Right ventricle myocardium superior (tissue), 1 donor: ENCODE data around the gene CPA3. TPM values are rescaled to one million over a fixed set of nuclear protein-coding genes. Genes with fewer than 3 reads are reported as not detected.

Experiments used
- ATAC-seq: fragments of 200-7000 bp; cut with Tn5 transposase; one replicate; pipeline ENCODE4 v1.9.1; 2020; ENCODE audit warnings: mild to moderate bottlenecking; ENCODE audit not compliant: poor library complexity
- DNase-seq: peaks from one replicate; pipeline ENCODE4 v3.0.0-alpha.2; 2020
- intact Hi-C: fragments of 100-400 bp; cut with DNase I; formaldehyde crosslinking; loops from one replicate; pipeline ENCODE4 v1.11.2; 2022
- long read RNA-seq: library from polyadenylated mRNA; unstranded; transcript quantifications from one replicate; pipeline ENCODE4 v2.0.0, GENCODE V29; 2021
- total RNA-seq: library from RNA; stranded (reverse); fragmentation: NEBNext Ultra II Directional; extraction: Animal tissue kit (Norgen Biotek cat#: 25700); gene quantifications from one replicate; pipeline ENCODE4 v1.2.1, GENCODE V29; 2021
- donor health status: DM: no; HTN: yes; CAD: no; lungs with severe emphysema.

Gene CPA3, protein sequence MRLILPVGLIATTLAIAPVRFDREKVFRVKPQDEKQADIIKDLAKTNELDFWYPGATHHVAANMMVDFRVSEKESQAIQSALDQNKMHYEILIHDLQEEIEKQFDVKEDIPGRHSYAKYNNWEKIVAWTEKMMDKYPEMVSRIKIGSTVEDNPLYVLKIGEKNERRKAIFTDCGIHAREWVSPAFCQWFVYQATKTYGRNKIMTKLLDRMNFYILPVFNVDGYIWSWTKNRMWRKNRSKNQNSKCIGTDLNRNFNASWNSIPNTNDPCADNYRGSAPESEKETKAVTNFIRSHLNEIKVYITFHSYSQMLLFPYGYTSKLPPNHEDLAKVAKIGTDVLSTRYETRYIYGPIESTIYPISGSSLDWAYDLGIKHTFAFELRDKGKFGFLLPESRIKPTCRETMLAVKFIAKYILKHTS
- 2.1 TPM for total RNA-seq
- long read RNA-seq: 0 reads

DNA sequence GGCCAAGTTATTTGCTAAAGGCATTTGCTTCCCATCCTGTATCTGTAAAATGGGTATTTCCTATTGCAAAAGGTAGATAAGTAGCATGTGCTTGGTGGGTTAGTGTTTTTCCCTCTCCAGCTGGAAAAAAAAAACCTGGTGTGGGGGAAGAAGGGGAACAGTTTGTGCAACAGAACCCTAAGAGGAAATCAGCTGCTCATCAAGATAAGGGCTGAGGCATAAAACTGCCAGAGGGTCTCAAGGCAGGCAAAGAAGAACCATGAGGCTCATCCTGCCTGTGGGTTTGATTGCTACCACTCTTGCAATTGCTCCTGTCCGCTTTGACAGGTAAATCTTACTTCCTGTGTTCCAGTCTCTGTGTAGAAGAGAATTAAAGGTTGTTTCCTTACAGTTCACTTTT is at the start of gene CPA3:
Gene CPA3, plus strand, starts transcription at position 248 of the 400 bp plus-strand sequence. Its CDS starts 12 bp downstream, at position 260.
- ATAC-seq: no peak
- intact Hi-C loops: no loop called here
- DNase-seq: no peak

DNA sequence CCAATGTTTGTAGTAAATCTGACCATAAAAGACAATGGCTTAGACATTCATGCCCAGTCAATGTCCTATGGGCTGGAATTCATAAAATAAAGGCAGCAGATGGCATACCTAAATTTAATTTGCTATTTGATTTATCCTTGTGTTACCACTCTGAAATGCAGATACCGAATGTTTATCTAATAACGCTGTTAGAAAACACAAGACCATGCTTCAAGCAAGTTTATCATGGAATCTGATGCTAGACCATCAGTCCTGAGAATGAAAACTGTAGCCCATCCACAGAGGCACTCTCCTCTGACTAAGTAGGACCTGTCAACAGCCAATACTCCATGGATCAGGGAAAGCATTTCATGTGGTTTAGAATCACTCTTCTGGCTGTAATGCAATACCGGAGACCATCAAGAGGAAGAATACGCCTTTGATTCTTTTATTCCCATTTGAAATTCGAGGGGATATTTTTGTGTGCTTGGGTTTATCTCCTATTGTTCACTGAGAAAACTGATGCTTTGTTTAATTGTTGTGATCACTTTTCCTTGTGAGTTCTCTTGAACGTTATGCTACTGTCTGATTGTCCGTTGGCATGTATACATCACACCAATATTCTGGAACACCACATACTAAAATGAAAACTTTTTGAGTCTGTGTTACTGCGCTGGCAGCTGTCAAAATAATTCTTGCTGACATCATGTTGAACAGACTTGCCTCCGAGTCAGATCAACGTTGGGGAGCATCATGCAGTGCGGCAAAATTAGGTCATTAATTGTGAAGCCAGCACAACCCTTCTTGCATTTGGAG is 49.6 kb upstream of the CPA3 start:
- ATAC-seq (no peak), DNase-seq (no peak)
- intact Hi-C loops: no loop called here

DNA sequence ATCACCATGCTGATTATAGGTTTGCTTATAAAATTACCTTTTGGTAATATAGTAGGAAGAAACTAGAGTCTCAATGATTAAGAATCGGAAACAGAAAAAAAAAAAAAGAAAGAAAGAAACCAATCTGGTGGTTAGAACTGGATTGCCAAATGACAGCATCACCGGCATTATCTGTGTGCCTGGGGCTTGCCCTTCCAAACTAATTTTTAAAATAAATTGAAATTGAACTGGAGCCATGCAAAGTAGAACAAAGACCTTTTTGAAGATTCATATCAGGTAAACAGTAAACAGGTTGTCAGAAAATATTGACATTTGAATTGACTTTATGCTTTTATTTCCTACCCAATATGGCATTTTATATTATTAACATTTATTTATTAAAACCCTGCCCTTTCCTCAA is 48.7 kb upstream of the CPA3 start:
- ATAC-seq: no peak

DNA sequence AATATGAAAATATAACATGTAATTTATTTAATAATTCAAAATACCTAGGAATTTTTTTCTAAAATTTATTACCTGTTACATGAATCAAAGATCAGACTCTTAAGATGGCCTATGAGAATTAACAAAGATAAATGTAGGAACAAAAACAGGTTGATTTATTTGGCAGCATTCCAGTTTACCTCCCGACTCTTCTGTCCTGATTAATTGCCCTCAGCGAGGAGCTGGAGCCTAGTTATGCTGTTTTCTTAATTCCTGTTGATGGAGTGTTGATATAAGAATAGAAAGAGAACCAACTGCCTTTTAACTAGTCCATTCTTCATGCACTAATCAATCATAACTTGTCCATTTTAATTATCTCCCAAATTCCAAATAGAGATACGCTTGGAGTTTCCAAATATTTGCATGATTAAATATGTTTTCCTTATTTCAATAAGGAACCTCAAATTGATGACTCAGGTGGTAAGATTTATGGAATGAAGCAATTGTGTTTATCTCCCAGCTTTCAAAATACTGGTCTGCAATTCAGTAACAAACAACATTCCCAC is 48.0 kb upstream of the CPA3 start:
- intact Hi-C loops: no loop called here
- no peak for DNase-seq
- no peak for ATAC-seq

More for the DNA sequence above, 48.7 kb upstream of the CPA3 start:
- intact Hi-C loops: no loop called here
- no peak for DNase-seq

DNA sequence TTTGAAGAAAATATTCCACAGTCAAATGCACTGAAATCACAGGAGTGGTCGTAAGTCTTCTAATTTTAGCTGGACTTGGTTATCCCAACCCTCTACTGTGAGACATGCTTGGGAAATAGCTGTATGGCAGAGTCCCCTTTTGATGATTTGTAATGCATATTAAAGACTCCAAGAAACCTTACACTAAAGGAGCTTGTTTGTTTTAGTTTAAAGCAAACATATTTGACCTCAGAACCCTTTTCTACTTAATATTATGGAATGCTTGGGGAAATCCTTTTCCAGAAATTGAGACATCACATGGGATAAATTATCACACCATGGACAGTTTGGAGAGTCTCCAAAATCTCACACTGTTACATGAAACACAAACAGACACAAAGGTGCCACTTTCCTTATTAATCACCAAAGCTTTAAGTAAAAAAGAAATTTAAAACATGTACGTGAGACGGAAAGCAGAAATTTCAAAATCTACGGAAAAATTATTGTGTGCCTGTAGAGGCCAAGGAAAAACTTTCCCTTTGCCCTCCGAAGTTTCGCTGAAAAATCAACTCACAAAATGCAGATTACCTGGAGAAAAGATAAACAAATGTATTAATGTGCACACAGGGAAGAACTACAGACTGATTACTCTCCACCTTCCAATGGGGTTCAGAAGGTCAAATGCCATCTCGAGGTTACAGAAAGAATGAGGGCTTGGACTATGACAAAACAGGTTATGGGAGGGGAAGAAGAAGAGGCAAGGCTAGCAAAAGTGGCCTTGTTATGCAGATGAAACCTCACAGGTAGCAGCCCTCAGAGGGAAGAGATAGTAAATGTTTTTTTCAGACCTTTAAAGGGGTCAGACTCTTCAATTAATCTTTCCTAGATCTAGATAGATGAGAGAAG is 44.5 kb upstream of the CPA3 start:
- ATAC-seq: no peak
- intact Hi-C loops: no loop called here
- DNase-seq: no peak

DNA sequence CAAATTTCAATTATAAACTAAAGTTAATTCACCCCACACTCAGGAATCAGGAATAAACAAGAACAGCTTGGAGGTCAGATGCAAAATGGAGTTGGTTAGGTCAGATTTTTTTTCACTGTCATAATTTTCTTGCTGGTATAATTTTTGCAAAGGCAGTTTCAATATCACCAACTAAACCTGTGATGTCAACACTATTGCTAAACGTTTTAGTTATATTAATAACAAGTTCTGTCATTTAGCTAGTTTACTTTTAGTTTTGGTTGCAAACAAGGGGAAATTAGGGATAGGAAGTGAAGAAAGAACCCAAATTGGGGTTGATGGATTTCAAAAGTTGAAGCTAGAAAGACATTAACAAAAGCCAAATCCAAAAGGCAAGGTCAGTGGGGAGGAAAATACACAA is 42.1 kb upstream of the CPA3 start:
- ATAC-seq (no peak), DNase-seq (no peak)
- intact Hi-C loops: no loop called here

DNA sequence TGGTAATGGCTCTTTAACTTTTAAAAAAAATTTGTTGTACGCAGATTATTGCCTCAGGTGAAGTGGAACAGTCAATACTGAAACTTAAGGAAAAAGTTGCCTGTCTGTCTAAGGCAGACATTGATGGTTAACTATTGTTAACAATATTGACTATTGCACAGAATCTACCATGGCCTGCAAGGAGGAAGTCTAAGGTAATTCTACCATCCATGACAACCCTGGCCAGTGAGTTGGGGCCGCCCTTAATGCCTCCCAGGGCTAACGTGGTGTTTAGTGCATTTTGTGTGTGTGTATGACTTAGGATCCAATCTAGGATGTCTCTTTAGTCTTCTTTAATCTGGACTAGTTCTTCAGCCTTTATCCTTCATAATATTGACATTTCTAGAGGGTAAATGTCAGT is 39.6 kb upstream of the CPA3 start:
- DNase-seq: no peak
- no peak for ATAC-seq
- intact Hi-C loops: no loop called here

DNA sequence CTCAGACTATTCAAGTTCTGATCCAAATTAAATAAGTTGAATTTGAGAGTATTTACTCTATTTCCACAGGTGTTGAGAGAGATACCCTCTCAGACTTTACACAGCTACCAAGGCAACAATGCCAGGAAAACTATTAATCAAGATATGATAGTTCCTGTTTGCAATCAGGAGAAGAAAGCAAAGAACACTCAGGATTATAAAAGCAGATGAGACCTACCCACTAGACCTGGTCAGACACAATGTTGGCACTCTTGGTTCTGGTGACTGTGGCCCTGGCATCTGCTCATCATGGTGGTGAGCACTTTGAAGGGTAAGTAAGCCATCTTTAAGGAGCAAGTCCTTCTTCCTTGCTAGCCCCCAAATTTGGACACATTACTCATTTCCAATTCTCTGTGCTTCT is 37.5 kb upstream of the CPA3 start, which contains the start of gene CPB1:
Gene CPB1, plus strand, starts transcription at position 227 of the 400 bp plus-strand sequence. Its CDS starts 13 bp downstream, at position 240.
- intact Hi-C loops: no loop called here
- DNase-seq (no peak), ATAC-seq (no peak)

DNA sequence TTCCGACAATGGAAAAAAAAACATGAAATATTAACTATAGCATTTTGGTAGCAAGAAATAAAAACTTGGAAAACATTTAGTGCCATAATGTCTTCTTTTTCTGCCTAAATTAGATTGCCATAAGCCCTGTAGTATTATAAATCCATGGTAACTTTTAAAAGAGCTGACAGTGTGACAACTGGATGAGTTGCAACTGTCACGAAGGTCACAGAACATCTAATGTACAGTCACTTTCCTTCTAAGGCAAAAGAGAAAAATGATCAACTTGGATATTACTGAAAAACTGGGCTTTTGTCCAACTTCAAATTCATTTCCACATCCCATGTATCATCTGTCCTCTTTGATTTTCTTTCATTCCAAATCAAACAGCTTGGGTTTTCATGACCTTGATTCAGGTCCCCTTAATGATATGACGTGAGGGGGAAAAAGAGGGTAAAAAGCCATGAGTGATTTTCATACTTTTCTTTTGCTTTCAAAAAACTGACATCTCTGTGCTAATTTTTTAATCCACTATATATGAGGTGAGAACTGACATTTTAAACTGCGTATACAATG is 36.9 kb upstream of the CPA3 start:
- DNase-seq (no peak), ATAC-seq (no peak)
- intact Hi-C loops: no loop called here

DNA sequence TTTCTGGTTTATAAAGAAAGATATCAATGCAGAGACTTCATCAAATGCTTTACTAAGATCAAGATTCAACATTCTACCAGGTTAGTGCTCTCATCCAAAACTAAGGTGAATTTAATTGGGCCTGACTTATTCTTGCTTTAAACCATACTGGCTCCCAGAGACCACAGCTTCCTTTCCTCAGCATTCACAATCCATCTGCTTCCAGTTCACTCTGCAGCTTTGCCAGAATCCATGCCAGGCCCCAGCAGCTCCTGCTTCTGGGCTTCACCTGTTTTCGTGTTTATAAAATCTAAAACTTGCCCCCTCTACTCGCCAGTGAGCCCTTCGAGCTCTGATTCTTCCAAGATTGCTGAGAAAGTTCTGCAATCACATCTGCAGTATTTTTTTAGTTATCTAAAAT is 35.2 kb upstream of the CPA3 start:
- DNase-seq (no peak), ATAC-seq (no peak)
- intact Hi-C loops: no loop called here

DNA sequence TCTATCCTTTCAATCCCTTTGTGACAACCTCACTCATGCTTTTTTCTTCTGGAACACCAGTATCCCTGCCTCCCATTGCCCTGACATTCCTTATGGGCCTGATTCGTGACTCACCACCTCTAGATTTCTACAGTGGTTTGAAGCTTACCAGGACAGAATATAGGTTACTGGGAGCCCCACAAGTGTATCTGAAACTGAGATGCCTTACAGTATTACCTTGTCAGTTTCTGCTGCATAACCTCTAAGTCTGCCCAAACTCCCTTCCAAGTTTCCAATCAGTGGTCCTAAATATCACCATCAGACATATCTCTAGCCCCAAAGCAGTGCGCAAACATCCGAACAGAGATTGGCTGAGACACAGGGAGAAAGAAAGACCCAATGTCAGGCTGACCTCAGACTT is 31.9 kb upstream of the CPA3 start:
- ATAC-seq: no peak
- DNase-seq: no peak
- intact Hi-C loops: no loop called here

DNA sequence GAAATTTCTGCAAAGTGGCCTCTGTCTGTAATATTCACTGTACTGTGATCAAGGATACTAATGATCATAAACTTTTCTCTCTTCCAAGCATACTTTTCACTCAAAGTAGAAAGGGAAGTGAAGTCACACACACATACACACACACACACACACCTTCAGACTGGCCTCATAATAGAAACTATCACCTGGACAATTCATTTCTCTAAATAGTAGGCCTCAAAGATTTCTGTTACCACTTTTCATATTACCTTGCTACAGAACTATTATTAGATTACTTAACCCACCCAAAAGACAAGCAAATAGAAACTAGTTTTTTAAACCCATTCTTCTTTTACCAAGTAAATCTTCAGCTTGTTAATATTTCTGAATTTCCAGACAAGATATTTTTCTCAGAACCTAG is 25.3 kb upstream of the CPA3 start:
- DNase-seq: no peak
- ATAC-seq: no peak
- intact Hi-C loops: no loop called here

DNA sequence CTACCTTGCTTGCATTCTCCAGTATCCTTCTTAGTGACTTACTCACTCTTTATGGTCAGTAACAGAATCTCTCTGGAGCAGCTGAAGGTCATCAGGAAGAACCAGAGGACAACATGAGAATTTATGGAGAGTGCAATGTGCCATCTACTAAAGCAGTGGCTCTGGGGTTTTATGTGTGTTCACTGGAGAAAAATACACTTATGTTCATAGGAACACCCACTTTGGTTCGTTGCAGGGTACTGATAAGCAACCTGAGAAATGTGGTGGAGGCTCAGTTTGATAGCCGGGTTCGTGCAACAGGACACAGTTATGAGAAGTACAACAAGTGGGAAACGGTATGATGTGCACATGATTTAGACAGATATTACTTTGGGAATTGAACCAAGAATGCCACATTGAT is 24.6 kb upstream of the CPA3 start:
- no peak for DNase-seq
- intact Hi-C loops: no loop called here
- ATAC-seq: no peak

DNA sequence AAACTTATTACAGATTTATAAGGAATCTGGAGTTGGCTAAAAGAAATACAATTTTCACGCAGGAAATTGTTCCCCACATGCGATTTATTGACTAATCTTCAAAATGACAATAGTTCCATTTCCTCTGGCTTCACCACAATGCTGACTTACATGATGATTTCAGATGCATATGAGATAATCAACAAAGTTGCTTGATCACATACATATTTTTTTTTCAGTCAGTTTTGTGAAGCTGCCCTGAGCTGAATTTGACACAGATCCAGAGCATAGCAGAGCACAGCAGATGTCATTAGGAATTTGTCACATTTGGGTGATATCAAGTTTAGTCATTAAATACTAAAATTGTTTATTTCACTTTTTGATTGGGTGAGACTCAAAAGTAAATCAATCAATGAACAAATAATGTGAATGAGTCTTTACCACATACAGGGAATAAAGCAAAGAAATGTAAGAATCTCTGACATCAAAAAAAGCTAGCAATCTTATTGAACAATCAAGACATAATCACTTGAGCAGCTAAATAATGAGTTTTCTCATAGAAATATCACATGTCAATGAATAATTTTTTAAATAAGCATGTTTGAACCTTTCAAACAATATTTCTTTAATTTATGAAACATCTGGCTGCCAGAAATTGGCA is 19.2 kb upstream of the CPA3 start:
- ATAC-seq (no peak), DNase-seq (no peak)
- intact Hi-C loops: no loop called here

DNA sequence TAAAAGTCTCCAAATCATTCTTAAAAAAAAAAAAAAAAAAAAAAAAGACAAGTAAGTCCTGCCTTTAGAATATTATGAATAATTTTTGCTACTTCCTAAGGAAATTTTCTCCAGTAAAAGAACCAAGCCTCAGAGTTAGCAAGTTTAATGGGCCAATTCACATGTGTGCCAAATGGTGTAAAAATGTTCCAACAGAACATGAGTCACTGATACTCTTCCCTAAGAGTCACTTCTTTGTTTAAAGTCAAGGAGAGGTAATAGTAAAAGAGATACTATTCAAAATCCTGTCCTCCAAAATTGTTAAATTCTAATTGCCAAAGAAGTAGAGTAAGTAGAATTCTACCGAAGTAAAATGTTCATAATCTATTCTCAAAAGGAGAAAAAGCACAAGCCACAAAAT is 17.7 kb upstream of the CPA3 start:
- intact Hi-C loops: no loop called here
- ATAC-seq (no peak), DNase-seq (no peak)

DNA sequence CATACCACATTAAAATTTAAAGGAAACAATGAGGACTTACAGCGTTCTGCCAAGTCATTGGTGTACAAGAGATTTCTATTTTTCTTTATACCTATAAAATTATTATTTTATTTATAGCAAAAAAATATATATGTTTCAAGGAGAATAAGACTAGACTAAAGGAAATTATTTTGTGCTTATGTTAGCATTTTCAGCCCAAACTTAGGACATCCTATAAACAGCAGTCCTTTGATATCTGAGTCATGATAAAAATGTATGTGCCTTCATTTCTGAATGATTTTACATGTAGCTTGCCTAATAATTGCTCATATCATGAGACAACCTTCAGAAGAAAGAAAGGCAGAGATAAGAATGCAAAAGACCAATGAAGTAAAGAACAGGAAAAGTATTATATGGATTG is 16.7 kb upstream of the CPA3 start:
- ATAC-seq (no peak), DNase-seq (no peak)
- intact Hi-C loops: no loop called here

DNA sequence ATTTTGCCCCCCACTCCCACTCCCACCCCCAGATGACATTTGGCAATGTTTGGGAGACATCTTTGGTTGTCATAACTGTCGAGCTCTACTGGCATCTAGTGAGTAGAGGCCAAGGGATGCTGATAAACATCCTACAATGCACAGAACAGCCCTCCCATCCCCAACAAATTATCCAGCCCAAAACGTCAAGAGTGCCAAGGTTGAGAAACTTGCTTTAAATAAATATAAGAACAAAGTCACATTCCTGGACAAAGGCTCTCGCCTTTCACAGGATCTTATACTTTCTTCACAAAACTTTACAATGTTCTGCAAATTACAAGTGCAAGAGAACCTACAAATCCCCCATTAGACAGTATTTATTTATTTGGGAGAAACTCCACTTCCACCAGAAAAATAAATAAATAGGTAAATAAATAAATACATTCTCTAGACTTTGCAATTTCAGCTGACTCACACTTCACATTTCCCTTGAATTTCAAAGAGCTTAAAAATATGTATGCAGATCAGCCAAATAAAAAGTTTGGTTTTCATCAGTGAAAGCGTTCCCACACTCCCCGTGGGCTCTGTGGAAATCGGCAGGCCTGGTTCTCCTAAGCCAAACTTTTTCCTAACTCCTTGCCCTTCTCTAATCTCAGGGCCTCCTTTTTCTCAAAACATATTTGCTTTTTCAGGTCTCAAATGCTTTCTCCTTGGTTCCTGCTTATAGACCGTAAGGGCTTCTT is 12.7 kb upstream of the CPA3 start:
- no peak for DNase-seq
- intact Hi-C loops: no loop called here
- ATAC-seq: no peak

DNA sequence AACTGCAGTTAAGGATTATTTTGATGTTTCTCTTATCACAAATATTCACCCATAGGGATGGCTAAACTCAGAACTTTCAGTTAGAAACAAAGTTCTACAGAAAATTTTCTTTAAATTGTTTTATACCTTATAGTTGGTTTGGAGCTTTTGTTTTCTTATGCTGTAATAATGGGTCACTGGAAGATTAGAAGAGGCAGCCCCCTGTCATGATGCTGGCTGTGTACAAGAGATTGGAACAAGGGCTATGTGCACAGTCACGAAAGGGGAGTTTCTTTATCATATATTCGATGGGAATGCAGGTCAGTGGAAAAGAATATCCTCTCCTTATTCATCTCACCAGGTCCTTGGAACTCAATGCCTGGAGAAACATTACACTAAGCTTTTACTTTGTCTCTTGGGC is 12.0 kb upstream of the CPA3 start:
- ATAC-seq (no peak), DNase-seq (no peak)
- intact Hi-C loops: no loop called here
